Karpas-422 (cell line): ENCODE measurements around the gene SUSD6. TPM values are rescaled to one million over a fixed set of nuclear protein-coding genes. Genes with fewer than 3 reads are reported as not detected.
"Not testable (repeated sequence)": the region's sequence is repeated elsewhere in the genome, so short reads cannot be mapped to it uniquely, and the experiment has no call there.

Experiments
- DNase-seq: peaks from one replicate; pipeline ENCODE4 v3.0.0-alpha.2; 2015
- H2AFZ ChIP-seq: fragments of 200-600 bp; sonication (generic); 2 replicates; pipeline ENCODE4 v1.6.1; 2014; ENCODE audit warnings: antibody characterized with exemption, low read length, mixed read lengths
- H3K27ac ChIP-seq: fragments of 200-600 bp; sonication (generic); 2 replicates; pipeline ENCODE4 v1.5.1; 2014; ENCODE audit warnings: mild to moderate bottlenecking, low read length, moderate library complexity
- H3K27me3 ChIP-seq: fragments of 200-600 bp; sonication (generic); 2 replicates; pipeline ENCODE4 v1.6.1; 2014; ENCODE audit warnings: low read length, mixed read lengths
- H3K36me3 ChIP-seq: fragments of 200-600 bp; sonication (generic); 2 replicates; pipeline ENCODE4 v1.6.1; 2014; ENCODE audit warnings: low read length, mixed read lengths; ENCODE audit not compliant: insufficient read depth
- H3K4me1 ChIP-seq: fragments of 200-600 bp; sonication (generic); 2 replicates; pipeline ENCODE4 v1.6.1; 2014; ENCODE audit warnings: mild to moderate bottlenecking, low read length, mixed read lengths
- H3K4me2 ChIP-seq: fragments of 200-600 bp; sonication (generic); 2 replicates; pipeline ENCODE4 v1.6.1; 2014; ENCODE audit warnings: low read length, low read depth, mild to moderate bottlenecking; ENCODE audit not compliant: poor library complexity, severe bottlenecking
- H3K4me3 ChIP-seq: fragments of 200-600 bp; sonication (generic); 2 replicates; pipeline ENCODE4 v1.5.1; 2014; ENCODE audit warnings: mild to moderate bottlenecking, antibody characterized with exemption, low read length, mixed read lengths
- H3K79me2 ChIP-seq: fragments of 200-600 bp; sonication (generic); 2 replicates; pipeline ENCODE4 v1.6.1; 2014; ENCODE audit warnings: mild to moderate bottlenecking, low read length, mixed read lengths
- H3K9ac ChIP-seq: fragments of 200-600 bp; sonication (generic); 2 replicates; pipeline ENCODE4 v1.6.0; 2014; ENCODE audit warnings: low read length
- H3K9me2 ChIP-seq: fragments of 200-600 bp; sonication (generic), shearing (Covaris generic); replicated peaks from 2 replicates; pipeline ENCODE4 v1.6.0; 2014; ENCODE audit warnings: mild to moderate bottlenecking, low read length, moderate library complexity; ENCODE audit not compliant: insufficient read depth
- H3K9me3 ChIP-seq: fragments of 300-700, 200-600 bp; sonication (generic); 2 replicates; pipeline ENCODE4 v1.6.1; 2014; ENCODE audit warnings: low read length, mixed read lengths
- H4K20me1 ChIP-seq: fragments of 200-600 bp; sonication (generic); 2 replicates; pipeline ENCODE4 v1.6.1; 2014; ENCODE audit warnings: mild to moderate bottlenecking, antibody characterized with exemption, low read length, low read depth; ENCODE audit not compliant: insufficient read depth
- total RNA-seq: library from RNA; depleted of rRNA; stranded (reverse); fragments of >200 nt; shearing (Covaris generic); gene quantifications from 2 replicates; pipeline ENCODE4 v1.2.3, GENCODE V29; 2014; ENCODE audit warnings: low replicate concordance

The SUSD6 gene
- total RNA-seq, 1 experiment from 2014 or later = 46.0 TPM

- peak overlapping the region; percentile 52 for H3K4me3 ChIP-seq
- H3K9me2 ChIP-seq, H3K36me3 ChIP-seq, H3K27me3 ChIP-seq, DNase-seq, H3K9me3 ChIP-seq, H2AFZ ChIP-seq: not testable (repeated sequence)
- H3K79me2 ChIP-seq = peaks cover 100% of the 10 kb centered on the region
- H3K9ac ChIP-seq = peak overlapping the region; percentile 13
- H3K4me1 ChIP-seq = peaks cover 99% of the 10 kb centered on the region
- H3K27ac ChIP-seq = peak overlapping the region; percentile 90
- peaks cover 18% of the 10 kb centered on the region; the same call in 1 of the 2 replicates for H4K20me1 ChIP-seq
- peak overlapping the region; percentile 74 for H3K4me2 ChIP-seq
These were observed 36.2 kb downstream of the SUSD6 start for GRCh38 chr14:69647642-69648041.

GRCh38 chr14:69648480-69649451 lies 37.4 kb downstream of the SUSD6 start:
- H3K9ac ChIP-seq = peak overlapping the region; percentile 34
- peak overlapping the region; percentile 52 for H3K4me3 ChIP-seq
- peak overlapping the region; percentile 74 for H3K4me2 ChIP-seq
- H2AFZ ChIP-seq = no peak overlapping the region
- H3K4me1 ChIP-seq = peaks cover 99% of the 10 kb centered on the region
- H3K9me2 ChIP-seq = no peaks in the 10 kb centered on the region
- H3K27ac ChIP-seq = peak overlapping the region; percentile 90
- peaks cover 100% of the 10 kb centered on the region for H3K79me2 ChIP-seq
- no peaks in the 10 kb centered on the region for H3K9me3 ChIP-seq
- no peaks in the 10 kb centered on the region for H3K36me3 ChIP-seq
- H4K20me1 ChIP-seq = peaks cover 18% of the 10 kb centered on the region; the same call in 1 of the 2 replicates
- no peaks in the 10 kb centered on the region for H3K27me3 ChIP-seq
- DNase-seq = peak; percentile 71

- Histone ChIP-seq H4K20me1 (peaks cover 17% of the 10 kb centered on the region; the same call in 1 of the 2 replicates), H3K9me3 (no peaks in the 10 kb centered on the region), H3K4me2 (peak overlapping the region; percentile 74), H2AFZ (no peak overlapping the region), H3K4me1 (peaks cover 97% of the 10 kb centered on the region), H3K27me3 (no peaks in the 10 kb centered on the region), H3K36me3 (no peaks in the 10 kb centered on the region), H3K79me2 (peaks cover 100% of the 10 kb centered on the region), H3K27ac (peak overlapping the region; percentile 90), H3K9ac (peak overlapping the region; percentile 34), H3K4me3 (no peak overlapping the region), H3K9me2 (no peaks in the 10 kb centered on the region)
- no peak for DNase-seq
These were observed 39.6 kb downstream of the SUSD6 start for GRCh38 chr14:69650948-69651369.

- H3K79me2 ChIP-seq = peaks cover 100% of the 10 kb centered on the region
- H3K4me1 ChIP-seq = peaks cover 98% of the 10 kb centered on the region
These were observed 40.3 kb downstream of the SUSD6 start for GRCh38 chr14:69651664-69652063.

GRCh38 chr14:69652942-69653684 lies 41.7 kb downstream of the SUSD6 start:
- H4K20me1 ChIP-seq = peaks cover 6% of the 10 kb centered on the region; the same call in 1 of the 2 replicates
- peaks cover 99% of the 10 kb centered on the region for H3K79me2 ChIP-seq
- no peaks in the 10 kb centered on the region; the same call in 1 of the 2 replicates for H3K36me3 ChIP-seq
- no peaks in the 10 kb centered on the region for H3K9me2 ChIP-seq
- peaks cover 98% of the 10 kb centered on the region for H3K4me1 ChIP-seq
- peak overlapping the region; percentile 74 for H3K4me2 ChIP-seq
- peak overlapping the region; percentile 65 for H3K9ac ChIP-seq
- H3K9me3 ChIP-seq = no peaks in the 10 kb centered on the region
- peak overlapping the region; percentile 31; the same call in 1 of the 2 replicates for H3K4me3 ChIP-seq
- DNase-seq = peak; percentile 80
- no peaks in the 10 kb centered on the region for H3K27me3 ChIP-seq
- no peak overlapping the region for H2AFZ ChIP-seq
- H3K27ac ChIP-seq = peak overlapping the region; percentile 90

More at GRCh38 chr14:69651664-69652063, 40.3 kb downstream of the SUSD6 start:
- peak overlapping the region; percentile 90 for H3K27ac ChIP-seq
- no peaks in the 10 kb centered on the region for H3K9me2 ChIP-seq
- no peak for DNase-seq
- H3K36me3 ChIP-seq = no peaks in the 10 kb centered on the region
- H3K9ac ChIP-seq = 0 out of 2 replicates have a peak overlapping the region, but pooled peaks have one; percentile 34
- no peaks in the 10 kb centered on the region for H3K27me3 ChIP-seq
- H3K4me3 ChIP-seq = no peak overlapping the region
- H3K4me2 ChIP-seq = peak overlapping the region; percentile 74
- H4K20me1 ChIP-seq = peaks cover 15% of the 10 kb centered on the region; the same call in 1 of the 2 replicates
- no peaks in the 10 kb centered on the region for H3K9me3 ChIP-seq
- no peak overlapping the region for H2AFZ ChIP-seq

GRCh38 chr14:69654116-69654515 lies 42.7 kb downstream of the SUSD6 start:
- H3K36me3 ChIP-seq = peaks cover 8% of the 10 kb centered on the region
- H2AFZ ChIP-seq = no peak overlapping the region
- peak overlapping the region; percentile 90 for H3K27ac ChIP-seq
- no peaks in the 10 kb centered on the region for H3K27me3 ChIP-seq
- no peak overlapping the region for H3K4me3 ChIP-seq
- peaks cover 94% of the 10 kb centered on the region for H3K4me1 ChIP-seq
- no peaks in the 10 kb centered on the region for H3K9me3 ChIP-seq
- H4K20me1 ChIP-seq = 0 out of 2 replicates have a peak, but pooled peaks cover 5% of the 10 kb centered on the region
- H3K9ac ChIP-seq = no peak overlapping the region
- peaks cover 99% of the 10 kb centered on the region for H3K79me2 ChIP-seq
- DNase-seq = no peak
- H3K9me2 ChIP-seq = no peaks in the 10 kb centered on the region
- H3K4me2 ChIP-seq = no peak overlapping the region

- H2AFZ ChIP-seq = no peak overlapping the region
- no peak overlapping the region for H3K4me3 ChIP-seq
- H3K4me2 ChIP-seq = peak overlapping the region; percentile 14
- H3K27ac ChIP-seq = peak overlapping the region; percentile 61
- H3K79me2 ChIP-seq = peaks cover 99% of the 10 kb centered on the region
- no peaks in the 10 kb centered on the region for H3K9me2 ChIP-seq
- no peaks in the 10 kb centered on the region for H3K9me3 ChIP-seq
- H3K27me3 ChIP-seq = no peaks in the 10 kb centered on the region
- no peak for DNase-seq
- H3K36me3 ChIP-seq = peaks cover 15% of the 10 kb centered on the region
- peaks cover 83% of the 10 kb centered on the region for H3K4me1 ChIP-seq
- 0 out of 2 replicates have a peak, but pooled peaks cover 5% of the 10 kb centered on the region for H4K20me1 ChIP-seq
- H3K9ac ChIP-seq = 0 out of 2 replicates have a peak overlapping the region, but pooled peaks have one; percentile 9
These were observed 46.6 kb downstream of the SUSD6 start for GRCh38 chr14:69657950-69658355.
